ENCODE results near the gene YPEL2. TPM values are rescaled to one million over a fixed set of nuclear protein-coding genes. Genes with fewer than 3 reads are reported as not detected.

The YPEL2 gene
- total RNA-seq, 1 donor from 2014 or later, result 2.7 TPM

- H3K4me3 Mint-ChIP-seq, result no peak overlapping the region
- H3K36me3 Mint-ChIP-seq (ENCODE audit: low read depth), result no peaks in the 10 kb centered on the region
- H3K27ac Mint-ChIP-seq (ENCODE audit: unreplicated experiment), result no peak overlapping the region
- peaks cover 19% of the 10 kb centered on the region for H3K4me1 Mint-ChIP-seq
- no peaks in the 10 kb centered on the region for H3K9me3 Mint-ChIP-seq
- peaks cover 3% of the 10 kb centered on the region for H3K27me3 Mint-ChIP-seq (ENCODE audit: low read depth)
- DNase-seq (ENCODE audit: low read depth, low spot score), result no peak
- TF ChIP-seq CTCF (conservative IDR thresholded peaks at IDR 0.05), result no peak
These were observed 15.5 kb downstream of the YPEL2 start for GRCh38 chr17:59346876-59347407.

- Mint-ChIP-seq H3K4me3 (no peak overlapping the region), H3K36me3 (ENCODE audit: low read depth) (no peaks in the 10 kb centered on the region), H3K9me3 (no peaks in the 10 kb centered on the region), H3K27me3 (ENCODE audit: low read depth) (peaks cover 3% of the 10 kb centered on the region), H3K4me1 (peaks cover 17% of the 10 kb centered on the region), H3K27ac (ENCODE audit: unreplicated experiment) (no peak overlapping the region)
- no peak for TF ChIP-seq CTCF (conservative IDR thresholded peaks at IDR 0.05)
- no peak for DNase-seq (ENCODE audit: low read depth, low spot score)
These were observed 16.5 kb downstream of the YPEL2 start for GRCh38 chr17:59347975-59348391.

- peaks cover 6% of the 10 kb centered on the region for H3K36me3 Mint-ChIP-seq (ENCODE audit: low read depth)
- no peak overlapping the region for H3K4me3 Mint-ChIP-seq
- DNase-seq (ENCODE audit: low read depth, low spot score), result no peak
- H3K27me3 Mint-ChIP-seq (ENCODE audit: low read depth), result no peaks in the 10 kb centered on the region
- no peaks in the 10 kb centered on the region for H3K9me3 Mint-ChIP-seq
- TF ChIP-seq CTCF (conservative IDR thresholded peaks at IDR 0.05), result no peak
- peaks cover 25% of the 10 kb centered on the region for H3K4me1 Mint-ChIP-seq
- H3K27ac Mint-ChIP-seq (ENCODE audit: unreplicated experiment), result no peak overlapping the region
These were observed 17.7 kb downstream of the YPEL2 start for GRCh38 chr17:59349178-59349577.

- Mint-ChIP-seq H3K27me3 (ENCODE audit: low read depth) (no peaks in the 10 kb centered on the region), H3K36me3 (ENCODE audit: low read depth) (peaks cover 9% of the 10 kb centered on the region), H3K4me3 (no peak overlapping the region), H3K27ac (ENCODE audit: unreplicated experiment) (no peak overlapping the region), H3K4me1 (peaks cover 62% of the 10 kb centered on the region), H3K9me3 (no peaks in the 10 kb centered on the region)
- DNase-seq (ENCODE audit: low read depth, low spot score), result no peak
- no peak for TF ChIP-seq CTCF (conservative IDR thresholded peaks at IDR 0.05)
These were observed 21.8 kb downstream of the YPEL2 start for GRCh38 chr17:59353106-59353854.

DNA sequence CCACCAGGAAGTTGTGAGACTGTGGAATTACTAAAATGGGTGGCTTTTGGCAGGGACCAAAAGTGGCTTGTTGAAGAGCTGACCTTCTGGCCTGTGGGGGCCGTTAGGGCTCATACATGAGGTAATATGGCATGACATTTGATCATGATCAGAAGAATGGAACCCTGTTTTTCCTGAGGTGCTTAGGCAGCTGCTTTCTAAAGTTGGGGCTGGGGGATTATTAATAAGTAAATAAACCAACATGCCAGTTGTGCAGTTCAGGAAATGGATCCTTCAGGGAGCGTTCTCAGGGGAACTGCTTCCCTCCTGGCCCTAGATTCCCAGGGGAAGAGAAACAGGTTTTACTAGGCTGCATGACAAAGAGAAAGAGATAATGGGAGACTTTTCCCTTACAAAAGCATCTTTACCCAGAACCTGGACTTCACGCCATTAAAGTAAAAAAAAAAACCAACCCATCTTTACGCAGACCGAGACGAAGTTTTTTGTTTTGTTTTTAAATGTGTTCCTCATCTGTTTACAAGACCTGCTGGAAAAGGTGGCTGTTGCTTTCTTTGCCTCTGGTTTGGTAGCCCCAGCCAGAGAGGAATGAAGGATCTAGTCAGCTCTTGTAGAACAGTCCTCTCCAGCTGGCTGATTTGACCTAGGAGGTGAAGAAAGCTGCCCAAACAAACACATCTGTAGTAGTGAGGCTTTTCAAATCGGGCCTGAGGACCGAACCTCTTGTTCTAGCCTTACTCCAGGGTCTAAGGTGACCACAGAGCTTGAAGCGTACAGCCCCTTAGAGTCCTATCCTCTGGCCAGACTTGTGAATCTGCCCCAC is 22.7 kb downstream of the YPEL2 start:
- no peak for DNase-seq (ENCODE audit: low read depth, low spot score)
- no peaks in the 10 kb centered on the region for H3K9me3 Mint-ChIP-seq
- no peak overlapping the region for H3K27ac Mint-ChIP-seq (ENCODE audit: unreplicated experiment)
- H3K36me3 Mint-ChIP-seq (ENCODE audit: low read depth), result peaks cover 9% of the 10 kb centered on the region
- H3K4me3 Mint-ChIP-seq, result no peak overlapping the region
- no peaks in the 10 kb centered on the region for H3K27me3 Mint-ChIP-seq (ENCODE audit: low read depth)
- peaks cover 62% of the 10 kb centered on the region for H3K4me1 Mint-ChIP-seq
- TF ChIP-seq CTCF (conservative IDR thresholded peaks at IDR 0.05), result no peak
